Fibroblast of skin of abdomen (primary cell): ENCODE results near the gene RDH16.
"Not testable (repeated sequence)": the region's sequence is repeated elsewhere in the genome, so short reads cannot be mapped to it uniquely, and the experiment has no call there.

ENCODE experiments used
- DNase-seq: peaks from one replicate; pipeline ENCODE4 v3.0.0-alpha.2; 2013

The RDH16 gene

GRCh38 chr12:56989861-56990610, 32.6 kb upstream of the RDH16 start:
- DNase-seq, result peak; percentile 17

- DNase-seq, result no peak
These were observed 30.9 kb upstream of the RDH16 start for GRCh38 chr12:56988207-56988739.

GRCh38 chr12:56987551-56988053, 30.2 kb upstream of the RDH16 start:
- peak; percentile 68 for DNase-seq

GRCh38 chr12:56987011-56987410, 29.6 kb upstream of the RDH16 start:
- DNase-seq, result no peak

GRCh38 chr12:56985714-56986113, 28.3 kb upstream of the RDH16 start:
- DNase-seq, result peak; percentile 14

- DNase-seq, result no peak
These were observed 26.0 kb upstream of the RDH16 start for GRCh38 chr12:56983386-56983785.

GRCh38 chr12:56982578-56983236, 25.3 kb upstream of the RDH16 start:
- DNase-seq, result not testable (repeated sequence)

- no peak for DNase-seq
These were observed 23.6 kb upstream of the RDH16 start for GRCh38 chr12:56980941-56981530.

GRCh38 chr12:56980268-56980667, 22.9 kb upstream of the RDH16 start:
- DNase-seq, result no peak

GRCh38 chr12:56979628-56980027, 22.2 kb upstream of the RDH16 start:
- DNase-seq, result no peak

GRCh38 chr12:56978397-56979138, 21.2 kb upstream of the RDH16 start:
- no peak for DNase-seq

- DNase-seq, result not testable (repeated sequence)
These were observed 20.0 kb upstream of the RDH16 start for GRCh38 chr12:56977361-56977760.

GRCh38 chr12:56974224-56974623, 16.8 kb upstream of the RDH16 start:
- DNase-seq, result not testable (repeated sequence)

- DNase-seq, result not testable (repeated sequence)
These were observed 11.5 kb upstream of the RDH16 start for GRCh38 chr12:56968910-56969309.

- DNase-seq, result not testable (repeated sequence)
These were observed 8.7 kb upstream of the RDH16 start for GRCh38 chr12:56965997-56966642.

GRCh38 chr12:56965124-56965523, 7.7 kb upstream of the RDH16 start:
- not testable (repeated sequence) for DNase-seq

GRCh38 chr12:56963557-56963956, 6.1 kb upstream of the RDH16 start:
- not testable (repeated sequence) for DNase-seq

GRCh38 chr12:56962247-56962646, 4.8 kb upstream of the RDH16 start:
- not testable (repeated sequence) for DNase-seq

- no peak for DNase-seq
These were observed 1.0 kb upstream of the RDH16 start for GRCh38 chr12:56958422-56958821.

- DNase-seq, result no peak
These were observed 1.7 kb downstream of the RDH16 start for GRCh38 chr12:56955631-56956256.

- no peak for DNase-seq
These were observed 2.5 kb downstream of the RDH16 start for GRCh38 chr12:56954958-56955355.
